Posterior cingulate gyrus (tissue), 11 donors: Measurements from ENCODE around the gene STOX2.

ENCODE experiments used
- DNase-seq, 10 donors: peaks; one replicate each; pipeline versions ENCODE4 v3.0.0 to v3.0.0-alpha.2; 2020 to 2021; ENCODE audit warnings: mixed read lengths in 3 of 10
- intact Hi-C: fragments of 100-400 bp; cut with DNase I; formaldehyde crosslinking; loops from one replicate; pipeline ENCODE4 v1.15.1; 2023

STOX2 gene

GRCh38 chr4:183905081-183905592 lies at the start of gene STOX2:
TSS of gene STOX2 (plus strand) at chr4:183905307. CDS start at chr4:183906791, 1,484 bp downstream.
- intact Hi-C loops = loop anchor here (1.0 to 10.0 kb wide), 5 partner anchors 56 to 251 kb away; no protein-coding TSS in a partner anchor
- peak; percentile 78 to 97 (median 86) for DNase-seq

GRCh38 chr4:183855323-183856190 lies 49.5 kb upstream of the STOX2 start:
- DNase-seq = no peak
- intact Hi-C loops = no loop called here

GRCh38 chr4:183857040-183857439 lies 48.1 kb upstream of the STOX2 start:
- intact Hi-C loops = no loop called here
- DNase-seq = no peak

- DNase-seq = peak in 1 of 10 donors; percentile 84
- intact Hi-C loops = no loop called here
Measured at GRCh38 chr4:183858011-183858615, 47.0 kb upstream of the STOX2 start.

- DNase-seq = no peak
- intact Hi-C loops = no loop called here
Measured at GRCh38 chr4:183860119-183860518, 45.0 kb upstream of the STOX2 start.

GRCh38 chr4:183860731-183861130 lies 44.4 kb upstream of the STOX2 start:
- DNase-seq = peak in 3 of 10 donors; percentile 25 to 87 (median 75)
- intact Hi-C loops = no loop called here

- intact Hi-C loops = no loop called here
- peak in 1 of 10 donors; percentile 78 for DNase-seq
Measured at GRCh38 chr4:183861426-183861825, 43.7 kb upstream of the STOX2 start.

- intact Hi-C loops = no loop called here
Measured at GRCh38 chr4:183863155-183863825, 41.8 kb upstream of the STOX2 start.

GRCh38 chr4:183867247-183867646 lies 37.9 kb upstream of the STOX2 start:
- intact Hi-C loops = no loop called here
- DNase-seq = no peak

More at GRCh38 chr4:183863155-183863825, 41.8 kb upstream of the STOX2 start:
- no peak for DNase-seq

- DNase-seq = no peak
- intact Hi-C loops = no loop called here
Measured at GRCh38 chr4:183870997-183871396, 34.1 kb upstream of the STOX2 start.

- intact Hi-C loops = no loop called here
- DNase-seq = no peak
Measured at GRCh38 chr4:183871581-183871980, 33.5 kb upstream of the STOX2 start.

GRCh38 chr4:183872531-183872930 lies 32.6 kb upstream of the STOX2 start:
- intact Hi-C loops = no loop called here
- no peak for DNase-seq

GRCh38 chr4:183873409-183874185 lies 31.5 kb upstream of the STOX2 start:
- no peak for DNase-seq
- intact Hi-C loops = no loop called here

GRCh38 chr4:183875251-183875825 lies 29.8 kb upstream of the STOX2 start:
- intact Hi-C loops = no loop called here
- no peak for DNase-seq

GRCh38 chr4:183876268-183876934 lies 28.7 kb upstream of the STOX2 start:
- peak in 4 of 10 donors; percentile 27 to 89 (median 36) for DNase-seq
- intact Hi-C loops = no loop called here

- no peak for DNase-seq
- intact Hi-C loops = no loop called here
Measured at GRCh38 chr4:183878251-183878970, 26.7 kb upstream of the STOX2 start.

GRCh38 chr4:183885205-183885720 lies 19.8 kb upstream of the STOX2 start:
- intact Hi-C loops = no loop called here
- DNase-seq = no peak

GRCh38 chr4:183887351-183887750 lies 17.8 kb upstream of the STOX2 start:
- DNase-seq = no peak
- intact Hi-C loops = no loop called here
